ENCODE measurements around the gene GLTPD2. TPM values are rescaled to one million over a fixed set of nuclear protein-coding genes. Genes with fewer than 3 reads are reported as not detected.

GLTPD2 gene
- total RNA-seq, 1 donor from 2014 or later: not detected

DNA sequence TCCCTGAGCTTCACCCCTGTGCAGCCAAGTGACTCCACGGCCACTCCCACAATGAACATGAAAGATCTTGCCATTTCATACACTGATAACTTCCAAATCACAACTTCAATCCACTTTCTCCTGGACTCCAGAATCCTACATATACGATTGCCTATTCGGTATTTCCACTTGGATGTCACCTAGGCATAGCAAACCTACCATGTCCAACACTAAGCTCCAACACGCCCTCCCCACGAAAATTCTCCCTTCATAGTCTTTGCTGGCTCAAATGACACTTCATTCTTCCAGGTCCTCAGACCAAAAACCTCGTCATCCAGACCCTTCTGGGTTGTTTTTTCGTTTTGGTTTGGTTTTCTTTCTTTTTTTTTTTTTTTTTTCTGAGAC, 1.9 kb downstream of the GLTPD2 start:
- no peaks in the 10 kb centered on the region for H3K9me3 ChIP-seq
- no peaks in the 10 kb centered on the region for H3K36me3 ChIP-seq
- peak overlapping the region; percentile 94 to 96 for H3K27ac ChIP-seq
- no peaks in the 10 kb centered on the region for H3K27me3 ChIP-seq
- DNase-seq (ENCODE audit: low spot score in 2 of 2): no peak
- peak overlapping the region; percentile 79 to 85 for H3K4me3 ChIP-seq
- intact Hi-C loops (cut with DNase I): loop anchor here (1.0 kb wide), 3 partner anchors 17 to 80 kb away; partner anchors contain the start of genes ARRB2, MINK1 and PLD2
- TF ChIP-seq, protein P1, sequence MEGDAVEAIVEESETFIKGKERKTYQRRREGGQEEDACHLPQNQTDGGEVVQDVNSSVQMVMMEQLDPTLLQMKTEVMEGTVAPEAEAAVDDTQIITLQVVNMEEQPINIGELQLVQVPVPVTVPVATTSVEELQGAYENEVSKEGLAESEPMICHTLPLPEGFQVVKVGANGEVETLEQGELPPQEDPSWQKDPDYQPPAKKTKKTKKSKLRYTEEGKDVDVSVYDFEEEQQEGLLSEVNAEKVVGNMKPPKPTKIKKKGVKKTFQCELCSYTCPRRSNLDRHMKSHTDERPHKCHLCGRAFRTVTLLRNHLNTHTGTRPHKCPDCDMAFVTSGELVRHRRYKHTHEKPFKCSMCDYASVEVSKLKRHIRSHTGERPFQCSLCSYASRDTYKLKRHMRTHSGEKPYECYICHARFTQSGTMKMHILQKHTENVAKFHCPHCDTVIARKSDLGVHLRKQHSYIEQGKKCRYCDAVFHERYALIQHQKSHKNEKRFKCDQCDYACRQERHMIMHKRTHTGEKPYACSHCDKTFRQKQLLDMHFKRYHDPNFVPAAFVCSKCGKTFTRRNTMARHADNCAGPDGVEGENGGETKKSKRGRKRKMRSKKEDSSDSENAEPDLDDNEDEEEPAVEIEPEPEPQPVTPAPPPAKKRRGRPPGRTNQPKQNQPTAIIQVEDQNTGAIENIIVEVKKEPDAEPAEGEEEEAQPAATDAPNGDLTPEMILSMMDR (IDR thresholded peaks at IDR 0.05): no peak
- H3K4me1 ChIP-seq: peaks cover 9 to 27% of the 10 kb centered on the region in 2 donors

DNA sequence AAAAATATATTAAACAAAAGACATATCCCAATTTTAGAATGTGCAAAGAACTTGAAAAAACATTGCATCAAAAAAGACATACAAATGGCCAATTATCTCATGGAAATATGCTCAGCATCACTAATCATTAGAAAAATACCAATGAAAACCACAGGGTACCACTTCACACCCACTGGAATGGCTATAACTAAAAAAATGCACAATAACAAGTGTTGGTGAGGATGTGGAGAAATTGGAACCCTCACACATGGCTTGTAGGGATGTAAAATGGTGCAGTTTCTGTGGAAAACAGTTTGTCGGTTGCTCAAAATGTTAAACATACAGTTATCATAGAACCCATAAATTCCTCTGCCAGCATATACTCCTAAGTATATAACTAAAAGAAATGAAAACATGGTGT, 6.4 kb downstream of the GLTPD2 start:
- Histone ChIP-seq H3K36me3 (peaks cover 13 to 22% of the 10 kb centered on the region in 2 donors), H3K27me3 (no peaks in the 10 kb centered on the region), H3K4me3 (no peak overlapping the region), H3K4me1 (peaks cover 0 to 11% of the 10 kb centered on the region in 2 donors), H3K9me3 (no peaks in the 10 kb centered on the region), H3K27ac (peak overlapping the region in 1 of 2 donors; percentile 83)
- no peak for DNase-seq (ENCODE audit: low spot score in 2 of 2)
- intact Hi-C loops (cut with DNase I): no loop called here
- TF ChIP-seq, protein P1 (IDR thresholded peaks at IDR 0.05): no peak

DNA sequence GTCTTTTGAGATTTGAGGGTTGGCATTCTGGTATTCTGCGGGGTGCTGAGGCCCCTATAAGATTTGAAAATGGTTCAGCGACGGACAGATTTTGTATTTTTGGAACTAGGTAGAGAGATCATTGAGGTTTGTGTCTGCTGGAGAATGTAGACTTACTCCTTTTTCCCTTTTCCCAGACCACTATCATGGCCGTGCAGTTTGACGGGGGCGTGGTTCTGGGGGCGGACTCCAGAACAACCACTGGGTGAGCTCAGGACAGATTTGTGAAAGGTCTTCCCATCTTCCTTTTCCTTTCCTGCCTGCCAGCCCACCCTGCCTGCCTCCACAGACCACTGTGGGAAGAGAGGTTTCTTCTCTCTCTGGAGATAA, 7.8 kb downstream of the GLTPD2 start:
- TF ChIP-seq, protein P1 (IDR thresholded peaks at IDR 0.05): no peak
- intact Hi-C loops (cut with DNase I): loop anchor here (2.0 kb wide), 1 partner anchor 66 kb away; the partner anchor contains the start of gene MED11
- no peak for DNase-seq (ENCODE audit: low spot score in 2 of 2)
- peak overlapping the region; percentile 69 to 86 for H3K4me3 ChIP-seq
- H3K4me1 ChIP-seq: peaks cover 0 to 9% of the 10 kb centered on the region in 2 donors
- H3K36me3 ChIP-seq: peaks cover 13 to 22% of the 10 kb centered on the region in 2 donors
- peak overlapping the region; percentile 67 to 83 for H3K27ac ChIP-seq
- no peaks in the 10 kb centered on the region for H3K27me3 ChIP-seq
- no peaks in the 10 kb centered on the region for H3K9me3 ChIP-seq

DNA sequence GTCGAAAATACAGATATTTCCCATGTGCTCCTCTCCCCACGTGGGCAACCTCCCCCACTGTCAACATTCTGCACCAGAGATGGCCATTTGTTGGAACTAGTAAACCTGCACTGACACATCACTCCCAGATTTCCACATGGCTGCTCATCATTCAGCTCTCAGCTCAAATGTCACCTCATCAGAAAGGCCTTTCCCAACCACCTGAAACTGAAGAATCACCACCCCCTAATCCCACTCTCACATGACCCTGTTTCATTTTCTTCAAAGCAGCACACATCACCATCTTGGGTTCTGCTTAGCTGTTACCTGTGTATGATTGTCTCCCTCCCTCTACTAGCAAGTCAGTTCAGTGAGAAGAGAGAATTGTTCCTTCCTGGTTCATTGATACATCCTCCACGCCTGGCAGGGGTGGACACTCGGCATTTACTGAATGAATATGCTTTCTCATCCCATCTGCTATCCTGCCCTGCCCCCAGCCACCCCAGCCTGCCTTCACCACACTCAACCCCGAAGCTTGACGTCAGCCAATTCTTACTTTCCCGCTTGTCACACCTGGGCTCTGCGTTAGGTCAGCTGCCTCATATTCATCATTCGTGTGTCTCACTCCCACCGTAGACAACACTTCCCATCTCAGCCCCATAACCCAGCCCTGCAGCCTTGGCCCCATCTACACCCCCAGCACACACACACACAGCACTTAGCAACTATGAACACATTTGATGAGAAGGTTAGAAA, 11.9 kb downstream of the GLTPD2 start:
- TF ChIP-seq, protein P1 (IDR thresholded peaks at IDR 0.05): no peak
- H3K36me3 ChIP-seq: peaks cover 13 to 22% of the 10 kb centered on the region in 2 donors
- H3K4me3 ChIP-seq: no peak overlapping the region
- H3K4me1 ChIP-seq: peaks cover 0 to 7% of the 10 kb centered on the region in 2 donors
- intact Hi-C loops (cut with DNase I): no loop called here
- no peaks in the 10 kb centered on the region for H3K27me3 ChIP-seq
- DNase-seq (ENCODE audit: low spot score in 2 of 2): no peak
- H3K9me3 ChIP-seq: no peaks in the 10 kb centered on the region
- no peak overlapping the region for H3K27ac ChIP-seq

DNA sequence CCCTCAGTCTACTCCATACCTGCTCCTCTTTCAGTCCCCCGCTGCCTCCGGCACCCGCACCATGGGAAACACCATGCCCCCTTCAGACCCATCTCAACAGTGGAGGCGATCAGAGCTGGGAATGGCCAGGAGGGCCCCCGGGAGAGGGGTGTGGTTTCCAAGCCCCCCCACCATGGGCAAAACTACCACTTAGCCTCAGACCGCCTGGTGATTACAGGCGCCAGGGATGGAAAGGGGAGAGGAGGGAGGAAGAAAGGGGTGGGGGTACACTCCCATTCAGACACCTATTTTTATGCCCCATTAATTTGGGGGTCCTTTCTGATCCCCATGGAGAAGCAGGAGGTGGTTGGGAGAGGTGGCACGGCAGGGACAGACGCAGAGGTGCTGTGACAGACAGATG, 13.5 kb downstream of the GLTPD2 start, which contains the start of gene C17orf114:
Gene C17orf114, minus strand, starts transcription at position 101 of the 400 bp plus-strand sequence.
- intact Hi-C loops (cut with DNase I): no loop called here
- Histone ChIP-seq H3K4me3 (no peak within 1 kb of the TSS), H3K36me3 (peaks cover 13 to 21% of the 10 kb centered on the region in 2 donors), H3K27ac (no peak within 1 kb of the TSS), H3K4me1 (peaks cover 0 to 5% of the 10 kb centered on the region in 2 donors), H3K9me3 (no peaks in the 10 kb centered on the region), H3K27me3 (no peaks in the 10 kb centered on the region)
- no peak for DNase-seq (ENCODE audit: low spot score in 2 of 2)
- TF ChIP-seq, protein P1 (IDR thresholded peaks at IDR 0.05): no peak
